ENCODE data around the gene DCDC1.
"Not testable (repeated sequence)": the region's sequence is repeated elsewhere in the genome, so short reads cannot be mapped to it uniquely, and the experiment has no call there.

DNA sequence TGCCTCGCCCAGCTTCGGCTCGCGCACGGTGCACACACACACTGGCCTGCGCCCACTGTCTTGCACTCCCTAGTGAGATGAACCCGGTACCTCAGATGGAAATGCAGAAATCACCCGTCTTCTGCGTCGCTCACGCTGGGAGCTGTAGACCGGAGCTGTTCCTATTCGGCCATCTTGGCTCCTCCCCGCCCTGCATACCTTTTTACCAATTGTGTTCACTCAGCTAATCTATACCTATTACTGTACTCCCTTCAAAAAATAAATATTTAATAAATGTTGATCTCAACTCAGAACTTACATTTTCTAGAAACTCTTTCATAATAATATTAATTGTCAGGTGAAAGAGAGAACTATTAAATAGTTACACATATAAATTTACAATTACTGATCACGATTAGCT lies 48.0 kb downstream of the DCDC1 start:
- not testable (repeated sequence) for TF ChIP-seq FOXP2 (optimal IDR thresholded peaks at IDR 0.05; ENCODE audit: control extremely low read depth, extremely low read length, insufficient read depth); EZH2 (IDR thresholded peaks at IDR 0.05); POLR2AphosphoS5 (IDR thresholded peaks at IDR 0.05; ENCODE audit: borderline replicate concordance, low read depth, low read length)

Data from SK-N-MC (cell line).